ENCODE results near the gene UQCRC1. TPM values are rescaled to one million over a fixed set of nuclear protein-coding genes. Genes with fewer than 3 reads are reported as not detected.
"Not testable (repeated sequence)": the region's sequence is repeated elsewhere in the genome, so short reads cannot be mapped to it uniquely, and the experiment has no call there.

Gene UQCRC1
- total and polyA plus RNA-seq, 8 donors = 148 to 203 (median 166) TPM

DNA sequence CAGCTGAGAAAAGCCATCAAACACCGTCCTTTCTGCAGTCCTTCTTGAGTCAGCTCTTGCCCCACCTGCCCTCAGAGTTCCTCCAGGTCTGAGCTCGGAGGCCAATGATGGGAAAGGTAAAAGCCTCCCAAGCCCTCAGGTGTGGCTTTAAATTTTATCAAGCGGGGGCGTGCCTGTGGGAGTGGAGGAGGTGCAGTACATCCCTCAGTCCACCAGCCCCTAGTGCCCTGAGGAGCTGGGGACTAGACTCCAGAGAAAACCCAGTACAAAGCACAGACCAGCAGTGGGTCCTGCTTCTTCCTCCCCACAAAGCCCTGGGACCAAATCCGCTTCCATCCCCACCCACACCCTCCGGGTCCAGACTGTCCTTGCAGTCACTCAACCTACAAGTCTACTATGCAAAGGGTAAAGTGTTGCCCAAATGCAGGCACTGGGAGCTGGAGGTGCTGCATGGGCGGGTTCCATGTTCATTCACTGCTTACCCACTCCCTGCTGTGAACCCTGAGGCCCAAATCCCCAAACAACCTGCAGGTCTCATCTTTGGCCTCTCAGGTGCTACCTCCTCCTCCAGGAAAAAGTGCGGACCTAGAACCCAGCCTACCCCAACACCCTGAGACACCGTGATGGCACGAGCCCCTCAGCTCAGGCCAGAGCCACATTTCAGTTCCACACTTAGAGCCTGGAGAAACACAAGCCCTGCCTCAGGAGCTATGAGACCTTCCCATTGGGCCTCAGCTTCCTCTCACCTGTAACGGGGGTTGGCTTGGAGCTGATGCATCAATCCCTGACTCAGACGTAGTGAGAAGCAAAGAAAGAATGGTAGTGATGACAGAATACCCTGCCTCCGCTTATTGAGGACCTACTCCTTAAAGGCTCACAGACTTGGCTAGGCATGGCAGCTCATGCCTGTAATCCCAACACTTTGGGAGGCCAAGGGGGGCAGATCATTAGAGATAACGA lies 55.3 kb downstream of the UQCRC1 start:
- no peak for ATAC-seq
- H3K36me3 ChIP-seq = peaks cover 0 to 3% of the 10 kb centered on the region in 2 donors
- H3K4me1 ChIP-seq = peaks cover 0 to 86% of the 10 kb centered on the region in 2 donors
- TF ChIP-seq, protein P1, sequence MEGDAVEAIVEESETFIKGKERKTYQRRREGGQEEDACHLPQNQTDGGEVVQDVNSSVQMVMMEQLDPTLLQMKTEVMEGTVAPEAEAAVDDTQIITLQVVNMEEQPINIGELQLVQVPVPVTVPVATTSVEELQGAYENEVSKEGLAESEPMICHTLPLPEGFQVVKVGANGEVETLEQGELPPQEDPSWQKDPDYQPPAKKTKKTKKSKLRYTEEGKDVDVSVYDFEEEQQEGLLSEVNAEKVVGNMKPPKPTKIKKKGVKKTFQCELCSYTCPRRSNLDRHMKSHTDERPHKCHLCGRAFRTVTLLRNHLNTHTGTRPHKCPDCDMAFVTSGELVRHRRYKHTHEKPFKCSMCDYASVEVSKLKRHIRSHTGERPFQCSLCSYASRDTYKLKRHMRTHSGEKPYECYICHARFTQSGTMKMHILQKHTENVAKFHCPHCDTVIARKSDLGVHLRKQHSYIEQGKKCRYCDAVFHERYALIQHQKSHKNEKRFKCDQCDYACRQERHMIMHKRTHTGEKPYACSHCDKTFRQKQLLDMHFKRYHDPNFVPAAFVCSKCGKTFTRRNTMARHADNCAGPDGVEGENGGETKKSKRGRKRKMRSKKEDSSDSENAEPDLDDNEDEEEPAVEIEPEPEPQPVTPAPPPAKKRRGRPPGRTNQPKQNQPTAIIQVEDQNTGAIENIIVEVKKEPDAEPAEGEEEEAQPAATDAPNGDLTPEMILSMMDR (IDR thresholded peaks at IDR 0.05) = no peak
- intact Hi-C loops (cut with DNase I) = loop anchor here in 1 of 2 donors (5.0 kb wide), 1 partner anchor 87 kb away; a partner anchor contains a TSS
- no peak overlapping the region for H3K4me3 ChIP-seq
- H3K27ac ChIP-seq = peak overlapping the region in 1 of 2 donors; percentile 88
- DNase-seq = peak in 1 of 4 donors; percentile 11
- no peaks in the 10 kb centered on the region for H3K27me3 ChIP-seq
- no peaks in the 10 kb centered on the region for H3K9me3 ChIP-seq

DNA sequence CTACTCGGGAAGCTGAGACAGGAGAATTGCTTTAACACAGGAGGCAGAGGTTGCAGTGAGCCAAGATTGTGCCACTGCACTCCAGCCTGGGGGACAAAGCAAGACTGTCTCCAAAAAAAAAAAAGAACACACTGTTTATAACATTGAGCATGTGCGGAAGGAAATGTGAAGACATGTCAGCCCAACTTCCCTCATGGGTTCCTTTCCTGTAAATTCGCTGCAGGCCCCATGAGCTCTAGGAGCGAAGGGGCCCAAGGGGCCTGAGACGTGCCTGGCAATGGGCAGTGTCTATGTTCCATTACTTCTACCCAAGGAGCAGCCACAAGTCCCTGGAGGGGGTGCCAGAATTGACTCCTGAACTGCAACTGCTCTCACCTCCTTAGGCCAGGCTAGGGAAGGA lies 56.1 kb downstream of the UQCRC1 start:
- TF ChIP-seq, protein P1 (IDR thresholded peaks at IDR 0.05) = no peak
- H3K36me3 ChIP-seq = peaks cover 0 to 6% of the 10 kb centered on the region in 2 donors
- H3K4me3 ChIP-seq = no peak overlapping the region
- intact Hi-C loops (cut with DNase I) = loop anchor here in 1 of 2 donors (5.0 kb wide), 1 partner anchor 86 kb away; a partner anchor contains a TSS
- peak in 1 of 4 donors; percentile 33 for DNase-seq
- H3K27me3 ChIP-seq = no peaks in the 10 kb centered on the region
- H3K27ac ChIP-seq = peak overlapping the region in 1 of 2 donors; percentile 88
- H3K9me3 ChIP-seq = no peaks in the 10 kb centered on the region
- no peak for ATAC-seq
- peaks cover 0 to 86% of the 10 kb centered on the region in 2 donors for H3K4me1 ChIP-seq

DNA sequence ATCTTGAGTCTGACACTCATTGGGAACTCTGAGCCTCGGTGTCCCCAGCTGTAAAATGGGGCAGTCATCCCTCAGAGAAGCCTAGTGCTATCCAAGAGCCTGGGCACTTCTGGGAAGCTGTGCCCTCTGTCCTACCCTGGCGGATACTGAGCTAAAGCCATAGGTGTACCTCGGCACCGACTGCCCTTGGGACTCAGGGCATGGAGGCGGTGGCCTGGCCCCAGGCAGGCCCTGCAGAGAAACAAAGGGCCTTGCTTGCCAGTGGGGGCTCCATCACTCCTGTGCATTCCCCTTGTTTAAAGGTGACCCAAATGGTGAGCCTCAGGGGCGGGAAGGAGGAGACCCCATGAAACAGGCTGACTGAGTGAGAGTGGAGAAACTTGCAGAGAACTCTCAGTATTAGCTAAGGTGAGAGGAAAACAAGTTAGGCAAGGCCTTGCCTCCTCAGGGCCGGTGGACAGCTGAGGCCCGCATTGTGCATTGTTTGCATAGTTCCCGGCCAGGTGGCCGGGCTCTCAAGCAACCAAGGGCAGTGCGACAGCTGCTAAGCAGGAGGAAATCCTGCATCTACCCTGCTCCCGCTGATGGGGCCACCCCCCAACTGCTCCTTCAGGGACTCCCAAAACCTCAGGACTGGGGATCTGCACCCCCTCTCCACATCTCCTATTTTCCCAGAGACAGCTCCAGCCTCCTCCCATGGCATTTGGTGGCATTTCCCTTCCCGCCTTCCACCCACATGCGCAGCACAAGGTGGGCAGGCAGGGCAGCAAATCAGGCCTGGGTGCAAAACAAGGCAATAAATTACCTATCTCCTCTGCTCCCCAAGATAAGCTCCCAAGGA lies 57.1 kb downstream of the UQCRC1 start:
- intact Hi-C loops (cut with DNase I) = loop anchor here in 1 of 2 donors (5.0 kb wide), 1 partner anchor 85 kb away; a partner anchor contains a TSS
- Histone ChIP-seq H3K9me3 (no peaks in the 10 kb centered on the region), H3K36me3 (peaks cover 0 to 14% of the 10 kb centered on the region in 2 donors), H3K27ac (peak overlapping the region in 1 of 2 donors; percentile 88), H3K27me3 (no peaks in the 10 kb centered on the region), H3K4me3 (no peak overlapping the region), H3K4me1 (peaks cover 0 to 78% of the 10 kb centered on the region in 2 donors)
- no peak for ATAC-seq
- DNase-seq = peak in 2 of 4 donors; percentile 39 to 49
- TF ChIP-seq, protein P1 (IDR thresholded peaks at IDR 0.05) = no peak

DNA sequence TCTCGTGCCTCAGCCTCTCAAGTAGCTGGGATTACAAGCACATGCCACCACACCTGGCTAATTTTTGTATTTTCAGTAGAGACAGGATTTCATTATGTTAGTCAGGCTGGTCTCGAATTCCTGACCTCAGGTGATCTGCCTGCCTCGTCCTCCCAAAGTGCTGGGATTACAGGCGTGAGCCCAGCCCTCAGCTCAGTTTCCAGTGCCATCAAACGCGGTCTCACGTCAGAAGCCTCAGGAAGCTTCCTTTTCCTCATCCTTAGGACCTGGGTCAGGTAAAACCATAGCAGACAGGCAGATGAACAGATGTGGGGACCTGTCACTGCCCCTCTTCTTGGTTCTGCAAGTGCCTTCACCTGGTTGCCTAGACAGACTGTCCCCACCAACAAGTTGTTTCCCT lies 57.8 kb downstream of the UQCRC1 start:
- not testable (repeated sequence) for H3K4me3 ChIP-seq, H3K9me3 ChIP-seq, H3K27ac ChIP-seq, ATAC-seq, H3K27me3 ChIP-seq
- Histone ChIP-seq H3K4me1 (peaks cover 0 to 72% of the 10 kb centered on the region in 2 donors), H3K36me3 (peaks cover 0 to 21% of the 10 kb centered on the region in 2 donors)
- peak in 1 of 4 donors; percentile 17 for DNase-seq
- intact Hi-C loops (cut with DNase I) = loop anchor here in 1 of 2 donors (5.0 kb wide), 1 partner anchor 84 kb away; a partner anchor contains a TSS

Small RNA genes within 50 kb of the gene (microRNA-seq; reads per million reads assigned to microRNA genes)
- gene MIR4793 (0 reads per million in 2 donors), gene MIR6823 (0 to 0.34 reads per million in 2 donors), gene MIR711 (0 reads per million in 2 donors)

Other genes starting within 250 kb of the UQCRC1 start
- gene FBXW12, start 237.4 kb downstream of the UQCRC1 start, total RNA-seq = not detected
- gene FBXW12, start 237.4 kb downstream of the UQCRC1 start, polyA plus RNA-seq (ENCODE audit: insufficient read length in 6 of 6) = under 1 TPM; 0.24 to 0.44 (median 0.37) TPM
- gene PLXNB1, start 179.6 kb downstream of the UQCRC1 start, total RNA-seq = 100 to 1,000 TPM in 1 of 2 donors, 10 to 100 TPM in 1; 65.0 to 128 TPM
- 100 to 1,000 TPM in 4 of 6 donors, 10 to 100 TPM in 2; 89.0 to 161 (median 109) TPM for gene PLXNB1, start 179.6 kb downstream of the UQCRC1 start, polyA plus RNA-seq (ENCODE audit: insufficient read length in 6 of 6)
- 10 to 100 TPM; 13.4 to 14.7 TPM for gene CCDC51, start 169.5 kb downstream of the UQCRC1 start, total RNA-seq
- gene CCDC51, start 169.5 kb downstream of the UQCRC1 start, polyA plus RNA-seq (ENCODE audit: insufficient read length in 6 of 6) = 10 to 100 TPM; 13.5 to 16.2 (median 15.1) TPM
- gene TMA7, start 169.4 kb downstream of the UQCRC1 start, total RNA-seq = 100 to 1,000 TPM; 174 to 211 TPM
- gene TMA7, start 169.4 kb downstream of the UQCRC1 start, polyA plus RNA-seq (ENCODE audit: insufficient read length in 6 of 6) = 100 to 1,000 TPM; 214 to 288 (median 258) TPM
- gene ATRIP, start 162.9 kb downstream of the UQCRC1 start, total RNA-seq = 1 to 10 TPM; 7.4 to 9.9 TPM
- 10 to 100 TPM; 10.4 to 14.4 (median 12.6) TPM for gene ATRIP, start 162.9 kb downstream of the UQCRC1 start, polyA plus RNA-seq (ENCODE audit: insufficient read length in 6 of 6)
- gene SHISA5, start 105.5 kb downstream of the UQCRC1 start, total RNA-seq = 100 to 1,000 TPM; 179 to 206 TPM
- gene SHISA5, start 105.5 kb downstream of the UQCRC1 start, polyA plus RNA-seq (ENCODE audit: insufficient read length in 6 of 6) = 100 to 1,000 TPM in 4 of 6 donors, 10 to 100 TPM in 2; 99.2 to 117 (median 112) TPM
- gene PFKFB4, start 52.8 kb downstream of the UQCRC1 start, total RNA-seq = 10 to 100 TPM in 1 of 2 donors, 1 to 10 TPM in 1; 7.8 to 16.1 TPM
- 10 to 100 TPM in 2 of 6 donors, 1 to 10 TPM in 4; 6.5 to 18.8 (median 7.6) TPM for gene PFKFB4, start 52.8 kb downstream of the UQCRC1 start, polyA plus RNA-seq (ENCODE audit: insufficient read length in 6 of 6)
- gene UCN2, start 45.9 kb downstream of the UQCRC1 start, total RNA-seq = under 1 TPM in 1 of 2 donors, not detected in 1; 0.37 TPM
- under 1 TPM in 5 of 6 donors, not detected in 1; 0.11 to 0.24 (median 0.18) TPM for gene UCN2, start 45.9 kb downstream of the UQCRC1 start, polyA plus RNA-seq (ENCODE audit: insufficient read length in 6 of 6)
- 1 to 10 TPM; 7.2 to 9.2 TPM for gene COL7A1, start 14.3 kb downstream of the UQCRC1 start, total RNA-seq
- gene COL7A1, start 14.3 kb downstream of the UQCRC1 start, polyA plus RNA-seq (ENCODE audit: insufficient read length in 6 of 6) = 10 to 100 TPM in 2 of 6 donors, 1 to 10 TPM in 4; 8.5 to 13.2 (median 9.6) TPM
- not detected for gene TMEM89, start 12.1 kb upstream of the UQCRC1 start, total RNA-seq
- gene TMEM89, start 12.1 kb upstream of the UQCRC1 start, polyA plus RNA-seq (ENCODE audit: insufficient read length in 6 of 6) = not detected
- 10 to 100 TPM; 32.0 to 34.9 TPM for gene SLC26A6, start 25.8 kb upstream of the UQCRC1 start, total RNA-seq
- 10 to 100 TPM; 14.0 to 21.8 (median 15.3) TPM for gene SLC26A6, start 25.8 kb upstream of the UQCRC1 start, polyA plus RNA-seq (ENCODE audit: insufficient read length in 6 of 6)
- 1 to 10 TPM in 1 of 2 donors, under 1 TPM in 1; 0.93 to 1.2 TPM for gene CELSR3, start 53.2 kb upstream of the UQCRC1 start, total RNA-seq
- 1 to 10 TPM in 2 of 6 donors, under 1 TPM in 4; 0.79 to 1.7 (median 0.90) TPM for gene CELSR3, start 53.2 kb upstream of the UQCRC1 start, polyA plus RNA-seq (ENCODE audit: insufficient read length in 6 of 6)
- gene NCKIPSD, start 76.3 kb upstream of the UQCRC1 start, total RNA-seq = 10 to 100 TPM; 15.6 to 16.0 TPM
- gene NCKIPSD, start 76.3 kb upstream of the UQCRC1 start, polyA plus RNA-seq (ENCODE audit: insufficient read length in 6 of 6) = 10 to 100 TPM; 13.4 to 20.5 (median 17.4) TPM
- 10 to 100 TPM; 58.6 to 74.5 TPM for gene IP6K2, start 107.6 kb upstream of the UQCRC1 start, total RNA-seq
- gene IP6K2, start 107.6 kb upstream of the UQCRC1 start, polyA plus RNA-seq (ENCODE audit: insufficient read length in 6 of 6) = 100 to 1,000 TPM; 188 to 231 (median 215) TPM
- 10 to 100 TPM; 50.2 to 58.1 TPM for gene PRKAR2A, start 238.2 kb upstream of the UQCRC1 start, total RNA-seq
- 10 to 100 TPM; 29.4 to 40.8 (median 33.9) TPM for gene PRKAR2A, start 238.2 kb upstream of the UQCRC1 start, polyA plus RNA-seq (ENCODE audit: insufficient read length in 6 of 6)